Stimulated activated CD4-positive, alpha-beta T cell treated with anti-CD3 and anti-CD28 coated beads, Interleukin-15, amount 100 ng/mL, for 24 hours (primary cell): ENCODE results near the gene SLC9A7.

ENCODE experiments used
- DNase-seq: peaks from one replicate; pipeline ENCODE4 v3.0.0-alpha.2; 2020

SLC9A7 gene

DNA sequence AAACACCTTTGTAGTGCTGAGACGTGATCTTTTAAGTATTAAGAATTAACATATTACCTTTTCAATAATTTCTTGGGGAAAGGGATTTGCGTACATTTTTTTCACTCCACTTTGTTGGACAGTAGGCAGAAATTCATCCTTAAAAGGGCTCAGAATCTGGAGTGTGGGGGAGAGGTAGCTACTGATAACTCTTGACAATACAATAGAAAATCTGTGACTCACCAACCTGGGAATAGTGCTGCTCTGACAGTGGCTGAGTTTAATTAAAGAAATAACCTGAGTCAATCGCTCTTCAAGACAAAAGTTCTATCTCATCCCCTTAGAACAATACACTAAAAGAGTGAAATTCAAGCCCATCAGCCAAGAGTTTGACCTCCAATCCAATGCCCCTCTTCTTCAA lies 60.2 kb downstream of the SLC9A7 start:
- DNase-seq = no peak

DNA sequence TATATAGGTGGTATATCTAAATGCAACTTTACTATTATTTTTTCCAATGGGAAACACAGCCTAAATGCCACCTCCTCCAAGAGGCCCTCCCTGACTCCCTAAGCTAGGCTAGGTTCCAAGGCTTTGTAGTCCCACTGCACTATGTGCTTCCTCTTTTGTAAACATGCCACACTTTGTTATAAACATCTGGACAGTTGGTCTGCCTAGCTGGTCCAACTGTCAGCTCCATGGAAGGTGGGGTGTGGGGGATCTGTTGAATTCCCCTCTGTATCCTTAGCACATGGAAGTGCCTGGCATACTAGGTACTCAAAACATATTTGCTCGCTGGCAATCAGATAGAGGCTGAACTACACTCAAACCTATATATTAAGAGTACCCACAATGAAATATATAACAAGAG lies 63.4 kb downstream of the SLC9A7 start:
- DNase-seq = no peak

DNA sequence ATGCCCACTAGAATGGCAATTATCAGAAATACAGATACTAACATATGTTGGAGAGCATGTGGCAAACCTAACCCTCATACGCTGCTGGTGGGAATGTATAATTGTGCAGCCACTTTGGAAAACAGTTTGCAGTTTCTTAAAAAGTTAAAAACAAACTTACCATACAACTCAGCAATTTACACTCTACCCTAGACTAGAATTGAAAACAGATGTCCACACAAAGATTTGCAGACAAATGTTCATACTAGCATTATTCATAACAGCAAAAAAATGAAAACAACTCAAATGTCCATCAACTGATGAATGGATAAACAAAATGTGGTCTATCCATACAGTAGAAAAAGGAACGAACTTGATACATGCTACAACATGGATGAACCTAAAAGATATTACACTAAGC lies 64.4 kb downstream of the SLC9A7 start:
- DNase-seq = no peak

DNA sequence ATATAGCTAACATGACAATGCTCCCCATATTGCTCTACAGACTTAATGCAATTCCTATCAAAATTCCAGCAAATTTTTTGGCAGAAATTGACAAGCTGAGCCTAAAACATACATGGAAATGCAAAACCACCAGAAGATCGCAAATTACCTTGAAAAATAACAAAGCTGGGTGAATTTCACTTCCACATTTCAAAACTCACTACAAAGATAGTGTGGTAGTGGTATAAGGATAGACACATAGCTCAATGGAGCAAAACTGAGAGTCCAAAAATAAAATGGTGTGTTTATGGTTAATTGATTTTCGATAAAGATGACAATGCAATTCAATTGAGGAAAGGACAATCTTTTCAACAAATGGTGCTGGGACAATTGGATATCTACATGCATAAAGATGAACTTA lies 65.8 kb downstream of the SLC9A7 start:
- DNase-seq = no peak

DNA sequence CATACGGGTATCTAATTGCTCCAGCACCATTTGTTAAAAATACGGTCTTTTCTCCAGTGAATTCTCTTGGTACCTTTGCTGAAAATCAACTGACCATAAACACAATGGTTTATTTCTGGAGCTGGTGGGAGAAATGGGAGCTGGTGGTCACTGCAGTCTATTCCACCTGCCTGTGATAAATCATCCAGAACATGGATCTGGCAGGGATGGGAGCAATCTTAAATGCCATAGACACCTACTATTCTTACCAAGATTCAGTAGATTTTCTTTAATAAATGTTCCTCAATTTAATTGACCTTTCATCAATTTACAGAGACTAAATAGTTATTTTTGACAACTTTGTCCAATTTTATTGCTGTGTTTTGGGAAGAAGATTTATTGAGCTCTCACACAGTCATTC lies 68.1 kb downstream of the SLC9A7 start:
- DNase-seq = no peak

- DNase-seq = no peak
These were observed 71.3 kb downstream of the SLC9A7 start for GRCh38 chrX:46687619-46688018.

- peak; percentile 39 for DNase-seq
These were observed 72.8 kb downstream of the SLC9A7 start for GRCh38 chrX:46686003-46686645.

DNA sequence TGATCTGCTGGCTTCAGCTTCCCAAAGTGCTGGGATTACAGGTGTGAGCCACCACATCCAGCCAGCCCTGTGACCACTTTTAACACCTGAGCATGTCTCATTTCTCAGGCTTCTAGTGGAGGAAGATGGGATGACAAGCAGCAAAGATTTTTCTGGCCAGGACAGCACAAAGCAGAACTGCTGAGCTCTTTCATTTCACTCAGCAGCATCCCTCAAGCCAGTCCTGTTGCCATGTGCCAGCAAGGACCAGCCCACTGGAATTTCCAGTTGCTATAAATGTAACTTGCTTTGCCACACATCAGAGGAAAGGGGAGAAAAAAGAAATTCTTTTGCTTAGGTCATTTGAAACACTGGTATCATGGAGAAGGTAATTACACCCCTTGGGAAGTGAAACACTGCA lies 75.9 kb downstream of the SLC9A7 start:
- no peak for DNase-seq

GRCh38 chrX:46681849-46682248 lies 77.1 kb downstream of the SLC9A7 start:
- no peak for DNase-seq

- no peak for DNase-seq
These were observed 80.7 kb downstream of the SLC9A7 start for GRCh38 chrX:46678232-46678631.

DNA sequence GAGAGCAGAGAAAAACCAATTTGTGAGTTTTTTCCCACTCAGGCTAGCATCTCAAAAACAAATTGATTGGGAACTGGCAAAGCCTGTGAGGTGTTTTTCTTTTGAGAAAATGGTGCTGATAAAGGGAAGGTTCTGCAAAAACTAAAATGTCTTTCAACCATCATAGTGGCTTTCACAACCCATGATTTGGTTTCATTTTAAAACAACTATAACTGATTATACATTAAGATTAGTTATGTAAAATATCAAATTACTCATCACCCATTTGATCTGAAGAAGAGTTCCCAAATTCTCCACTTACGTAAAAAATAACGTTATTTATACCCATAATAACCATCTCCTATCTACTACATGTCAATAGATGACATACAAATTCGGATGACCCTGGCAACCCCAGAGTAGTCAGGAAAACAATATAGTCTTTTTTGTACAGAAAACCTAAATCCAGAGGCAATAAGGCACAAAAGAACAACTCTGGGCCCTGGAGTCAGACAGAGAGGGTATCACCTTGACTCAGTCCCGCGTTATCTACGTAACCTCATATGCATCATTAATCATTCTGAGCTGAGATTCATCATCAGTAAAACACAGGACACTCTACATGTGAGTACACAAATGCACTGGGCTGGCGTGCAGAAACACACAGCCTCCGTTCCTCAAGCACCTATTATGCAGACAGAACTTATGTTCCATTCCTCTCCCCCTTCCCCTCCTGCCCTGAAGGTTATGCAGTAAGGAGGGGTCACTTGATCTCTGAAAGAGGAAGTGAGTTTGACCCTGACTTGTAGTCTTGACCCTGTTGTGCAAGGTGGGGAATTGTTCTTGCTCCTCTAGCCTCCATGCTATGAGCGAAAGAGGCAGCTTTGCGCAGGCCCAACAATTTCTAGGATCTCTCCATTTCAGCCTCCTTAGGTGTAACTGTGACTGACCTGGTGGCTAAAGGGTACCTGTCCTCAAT lies 82.2 kb downstream of the SLC9A7 start:
- no peak for DNase-seq

GRCh38 chrX:46673620-46674359 lies 85.1 kb downstream of the SLC9A7 start:
- DNase-seq = no peak

GRCh38 chrX:46670316-46670715 lies 88.6 kb downstream of the SLC9A7 start:
- DNase-seq = no peak

- DNase-seq = no peak
These were observed 92.1 kb downstream of the SLC9A7 start for GRCh38 chrX:46666831-46667230.

- DNase-seq = peak; percentile 18
These were observed 93.4 kb downstream of the SLC9A7 start for GRCh38 chrX:46665232-46666152.

- DNase-seq = no peak
These were observed 96.5 kb downstream of the SLC9A7 start for GRCh38 chrX:46662188-46662958.

DNA sequence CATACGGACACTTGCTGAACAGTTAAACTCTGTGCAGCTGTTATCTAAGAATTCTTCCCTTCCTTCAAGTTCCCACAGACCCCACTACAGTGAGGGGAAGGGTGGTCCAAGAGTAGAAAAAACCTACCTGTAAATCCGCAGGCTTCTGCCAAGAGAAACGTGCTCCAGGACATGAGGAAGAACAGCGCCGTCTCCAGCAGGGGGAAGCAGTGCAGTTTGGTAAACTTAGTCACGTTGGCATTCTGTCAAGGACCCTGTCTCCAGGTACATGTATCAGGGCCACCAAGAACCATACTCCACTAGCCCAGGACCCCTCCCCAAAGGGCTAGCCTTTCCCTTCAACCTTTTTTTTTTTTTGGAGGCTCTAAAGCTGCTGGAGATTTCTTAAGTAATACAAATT lies 105.4 kb downstream of the SLC9A7 start:
- no peak for DNase-seq

DNA sequence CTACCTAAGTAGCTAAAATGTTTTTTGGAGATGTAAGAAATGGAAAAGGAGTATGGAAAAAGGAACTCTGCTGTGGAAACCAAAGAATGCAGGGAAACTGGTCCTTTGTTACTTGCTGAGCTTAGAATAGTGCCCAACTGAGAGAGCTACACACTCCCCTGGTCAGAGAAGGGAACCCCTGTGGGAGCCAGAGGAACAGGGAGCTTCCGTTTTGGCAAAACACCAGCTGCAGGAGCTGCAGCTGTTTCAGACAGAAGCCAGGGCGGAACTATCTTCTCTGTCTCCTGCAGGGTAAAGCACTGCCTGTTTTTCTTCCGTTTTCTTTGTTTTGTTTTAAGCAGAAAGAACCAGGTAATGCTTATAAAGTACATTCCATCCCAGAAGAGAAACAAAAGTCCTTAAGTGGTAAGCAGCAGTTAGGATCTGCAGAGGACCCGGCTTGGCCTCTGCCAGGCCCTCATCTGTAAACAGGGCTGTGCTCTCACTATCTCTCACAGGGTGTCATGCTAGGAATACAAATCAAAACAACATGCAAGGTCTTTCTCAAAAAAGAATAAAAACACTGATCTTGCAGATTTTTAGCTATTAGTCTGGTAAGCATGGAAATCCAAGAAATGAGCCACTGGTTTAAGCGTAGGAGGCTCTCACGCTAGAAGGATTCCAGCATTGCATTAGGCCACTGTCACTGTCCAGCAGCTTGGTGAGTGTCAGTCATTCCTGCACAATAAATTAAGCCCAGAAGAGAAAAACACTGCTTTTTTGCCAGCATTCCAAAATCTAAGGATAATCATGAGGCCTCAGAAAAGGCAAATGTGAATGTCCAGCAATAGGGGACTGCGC lies 109.3 kb downstream of the SLC9A7 start:
- no peak for DNase-seq

DNA sequence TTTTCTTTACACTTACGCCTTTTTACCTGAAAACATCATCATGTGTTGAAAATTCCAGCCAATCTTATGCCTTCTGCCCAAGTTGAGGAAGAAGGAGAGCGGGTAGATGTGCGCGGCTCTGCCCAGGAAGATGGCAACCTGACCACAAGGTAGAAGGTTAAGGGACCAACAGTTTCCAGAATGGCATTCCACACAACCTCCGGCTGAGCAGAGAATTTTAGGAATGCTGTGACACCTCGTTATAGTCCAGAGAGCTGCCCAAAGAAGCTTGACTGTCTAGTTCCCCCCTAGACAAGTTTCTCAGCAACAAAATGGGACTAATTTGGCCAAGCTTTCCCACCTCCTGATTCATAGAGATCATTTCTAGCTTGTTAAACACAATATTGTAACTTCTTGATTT lies 110.3 kb downstream of the SLC9A7 start:
- no peak for DNase-seq

DNA sequence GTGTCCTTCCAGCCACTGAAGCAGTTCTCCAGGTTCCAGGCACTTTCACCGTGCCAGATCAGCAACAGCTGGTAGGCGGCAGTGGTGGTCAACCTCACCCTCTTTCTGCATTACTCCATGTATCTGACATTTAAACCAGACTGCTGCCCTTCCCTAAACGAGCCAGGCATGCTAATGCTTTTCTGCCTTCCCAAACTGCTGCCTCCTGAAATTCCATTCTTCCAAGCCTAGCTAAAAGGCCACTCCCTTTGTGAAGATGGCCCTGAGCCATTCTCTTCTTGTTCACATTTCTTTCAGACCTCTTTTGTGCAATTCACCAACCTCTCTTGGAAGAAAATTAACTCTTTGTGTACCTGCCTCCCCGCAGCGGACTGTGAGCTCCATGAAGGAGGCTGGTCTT lies 111.7 kb downstream of the SLC9A7 start:
- no peak for DNase-seq

- DNase-seq = no peak
These were observed 113.3 kb downstream of the SLC9A7 start for GRCh38 chrX:46645614-46646013.
